HFFc6 (cell line): ENCODE data around the gene COL9A1. TPM values are rescaled to one million over a fixed set of nuclear protein-coding genes. Genes with fewer than 3 reads are reported as not detected.

Experiments
- DNase-seq: peaks from one replicate; pipeline ENCODE4 v3.0.0-alpha.2; 2018
- H3K27ac Mint-ChIP-seq: 2 replicates; pipeline ENCODE4 v1.8.0; 2020; ENCODE audit warnings: mild to moderate bottlenecking, mixed read lengths
- H3K27me3 Mint-ChIP-seq: 2 replicates; pipeline ENCODE4 v1.8.0; 2021; ENCODE audit warnings: mild to moderate bottlenecking, moderate library complexity, mixed read lengths; ENCODE audit not compliant: insufficient read depth
- H3K36me3 Mint-ChIP-seq: 2 replicates; pipeline ENCODE4 v1.8.0; 2021; ENCODE audit warnings: low read depth, mixed read lengths
- H3K4me1 Mint-ChIP-seq: 2 replicates; pipeline ENCODE4 v1.8.0; 2020; ENCODE audit warnings: low read depth, mixed read lengths
- H3K4me3 Mint-ChIP-seq: 2 replicates; pipeline ENCODE4 v1.8.0; 2020; ENCODE audit warnings: mild to moderate bottlenecking, moderate library complexity, mixed read lengths
- H3K9me3 Mint-ChIP-seq: 2 replicates; pipeline ENCODE4 v1.8.0; 2020; ENCODE audit warnings: mild to moderate bottlenecking, mixed read lengths
- CTCF ChIP-seq: fragments of 200-600 bp; sonication (generic); IDR thresholded peaks from 2 replicates; pipeline ENCODE4 v1.5.0; 2021; ENCODE audit warnings: antibody characterized with exemption, mild to moderate bottlenecking
- total RNA-seq, 6 experiments: library from RNA; stranded (reverse); fragmentation: NEBNext Ultra II Directional; extraction: Animal tissue kit (Norgen Biotek cat#: 25700); gene quantifications; 2 replicates in 1 of 6; 3 replicates in 5 of 6; pipeline ENCODE4 v1.2.3, GENCODE V29; 2021

Gene COL9A1
- total RNA-seq, 6 experiments from 2014 or later = not detected

- Mint-ChIP-seq H3K27ac (no peak overlapping the region), H3K4me1 (no peaks in the 10 kb centered on the region), H3K9me3 (no peaks in the 10 kb centered on the region), H3K4me3 (no peak overlapping the region), H3K36me3 (no peaks in the 10 kb centered on the region), H3K27me3 (peaks cover 13% of the 10 kb centered on the region)
- no peak for TF ChIP-seq CTCF
- DNase-seq = no peak
Observed at GRCh38 chr6:70280400-70280853, 22.5 kb downstream of the COL9A1 start.

GRCh38 chr6:70277470-70277869 lies 25.4 kb downstream of the COL9A1 start:
- H3K4me1 Mint-ChIP-seq = no peaks in the 10 kb centered on the region
- H3K36me3 Mint-ChIP-seq = no peaks in the 10 kb centered on the region
- TF ChIP-seq CTCF = no peak
- no peak overlapping the region for H3K4me3 Mint-ChIP-seq
- DNase-seq = no peak
- H3K27ac Mint-ChIP-seq = no peak overlapping the region
- H3K27me3 Mint-ChIP-seq = peaks cover 10% of the 10 kb centered on the region; the same call in 1 of the 2 replicates
- no peaks in the 10 kb centered on the region for H3K9me3 Mint-ChIP-seq

DNA sequence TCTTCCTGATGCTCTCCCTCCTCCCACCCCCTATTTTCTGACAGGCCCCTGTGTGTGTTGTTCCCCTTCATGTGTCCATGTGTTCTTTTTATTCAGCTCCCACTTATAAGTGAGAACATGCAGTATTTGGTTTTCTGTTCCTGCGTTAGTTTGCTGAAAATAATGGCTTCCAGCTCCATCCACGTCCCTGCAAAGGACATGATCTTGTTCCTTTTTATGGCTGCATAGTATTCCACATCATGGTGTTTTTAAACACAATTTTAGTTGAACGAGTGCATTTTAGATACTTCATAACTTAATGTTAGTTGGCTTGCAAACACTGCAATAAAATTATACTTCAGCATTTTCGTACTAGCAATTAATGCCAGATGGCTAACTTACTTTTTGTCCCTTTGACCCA lies 28.5 kb downstream of the COL9A1 start:
- H3K36me3 Mint-ChIP-seq = no peaks in the 10 kb centered on the region
- H3K4me3 Mint-ChIP-seq = no peak overlapping the region
- no peaks in the 10 kb centered on the region for H3K9me3 Mint-ChIP-seq
- H3K4me1 Mint-ChIP-seq = no peaks in the 10 kb centered on the region
- TF ChIP-seq CTCF = no peak
- DNase-seq = no peak
- H3K27me3 Mint-ChIP-seq = no peaks in the 10 kb centered on the region; the same call in 1 of the 2 replicates
- H3K27ac Mint-ChIP-seq = no peak overlapping the region

- H3K4me1 Mint-ChIP-seq = no peaks in the 10 kb centered on the region
- H3K4me3 Mint-ChIP-seq = no peak overlapping the region
- DNase-seq = no peak
- H3K27me3 Mint-ChIP-seq = no peaks in the 10 kb centered on the region; the same call in 1 of the 2 replicates
- H3K9me3 Mint-ChIP-seq = no peaks in the 10 kb centered on the region
- no peak overlapping the region for H3K27ac Mint-ChIP-seq
- H3K36me3 Mint-ChIP-seq = no peaks in the 10 kb centered on the region
- TF ChIP-seq CTCF = no peak
Observed at GRCh38 chr6:70272071-70272470, 30.8 kb downstream of the COL9A1 start.

DNA sequence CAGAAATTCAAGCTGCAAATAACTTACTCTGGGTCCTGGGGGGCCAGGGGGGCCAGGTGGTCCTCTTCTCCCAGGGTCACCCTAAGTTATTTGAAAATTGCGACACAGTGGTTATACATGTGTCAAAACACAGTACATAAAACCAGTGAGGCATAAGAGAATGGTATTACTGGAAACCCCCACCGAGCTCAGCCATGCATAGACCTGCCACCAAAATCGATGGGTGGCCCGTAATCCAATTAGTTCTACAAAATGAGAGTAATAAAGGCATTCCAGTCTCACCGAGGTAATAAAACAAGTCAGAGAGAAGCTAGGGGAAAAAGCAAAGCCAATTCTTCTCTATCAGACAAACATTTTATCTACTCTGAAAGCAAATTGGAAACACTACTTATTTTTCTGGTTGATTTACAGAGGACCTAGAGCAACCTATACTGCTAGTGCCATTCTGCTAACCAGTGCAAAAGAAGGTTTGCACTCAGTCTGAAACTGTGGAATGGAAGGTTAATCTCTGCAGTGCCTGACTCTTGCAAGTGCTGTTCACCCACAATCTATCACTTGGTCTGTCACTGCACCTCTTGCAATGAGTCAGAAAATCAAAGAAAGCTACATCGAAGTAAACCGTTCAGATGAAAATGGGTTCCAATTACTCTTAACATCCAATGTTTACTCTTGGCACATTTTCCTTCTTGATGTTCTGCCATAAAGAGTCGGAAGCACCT lies 32.4 kb downstream of the COL9A1 start:
- H3K4me1 Mint-ChIP-seq = no peaks in the 10 kb centered on the region
- no peak overlapping the region for H3K4me3 Mint-ChIP-seq
- H3K27ac Mint-ChIP-seq = no peak overlapping the region
- peaks cover 2% of the 10 kb centered on the region; the same call in 1 of the 2 replicates for H3K27me3 Mint-ChIP-seq
- no peaks in the 10 kb centered on the region for H3K9me3 Mint-ChIP-seq
- no peak for DNase-seq
- no peaks in the 10 kb centered on the region for H3K36me3 Mint-ChIP-seq
- TF ChIP-seq CTCF = no peak
